HEK293T (cell line): ENCODE measurements around the gene PPIP5K1.

Experiments
- CTBP1 ChIP-seq: fragments of 450-650 bp; IDR thresholded peaks from 2 replicates; pipeline ENCODE4 v1.6.1; 2016; ENCODE audit warnings: borderline replicate concordance
- FOXA1 ChIP-seq: fragments of 450-650 bp; IDR thresholded peaks from 2 replicates; pipeline ENCODE4 v1.6.1; 2016; ENCODE audit warnings: mild to moderate bottlenecking
- FOXK2 ChIP-seq: fragments of 450-650 bp; IDR thresholded peaks from 2 replicates; pipeline ENCODE4 v1.6.1; 2016; ENCODE audit warnings: mild to moderate bottlenecking
- FOXM1 ChIP-seq: fragments of 450-650 bp; IDR thresholded peaks from 2 replicates; pipeline ENCODE4 v1.6.1; 2017; ENCODE audit warnings: mild to moderate bottlenecking, borderline replicate concordance
- HDGF ChIP-seq: fragments of 450-650 bp; IDR thresholded peaks from 2 replicates; pipeline ENCODE4 v1.6.1; 2017; ENCODE audit warnings: antibody characterized with exemption, borderline replicate concordance
- SP1 ChIP-seq: fragments of 450-650 bp; IDR thresholded peaks from 2 replicates; pipeline ENCODE4 v1.6.1; 2017
- ZNF384 ChIP-seq: fragments of 450-650 bp; IDR thresholded peaks from 2 replicates; pipeline ENCODE4 v1.6.1; 2016
- TF ChIP-seq, protein P1 (sequence below): fragments of 450-650 bp; IDR thresholded peaks from 2 replicates; pipeline ENCODE4 v1.6.1; 2016

DNA sequence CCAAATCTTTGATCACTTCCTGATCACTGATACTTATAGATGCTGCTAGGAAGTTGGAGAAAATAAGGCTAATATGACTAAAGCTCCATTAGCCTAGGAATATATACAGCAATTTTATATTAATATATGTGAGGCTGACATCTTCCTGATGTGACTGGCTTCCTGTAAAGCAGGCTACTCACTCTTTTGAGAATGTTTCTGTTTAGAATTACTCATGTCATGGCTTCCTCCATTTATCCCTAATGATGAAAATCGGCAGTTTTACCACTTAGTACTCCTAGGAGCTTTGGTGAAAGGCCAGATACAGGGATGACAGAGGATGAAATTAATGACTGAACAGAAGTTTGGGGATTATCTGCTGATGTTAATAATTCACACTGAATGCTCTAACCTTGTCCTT, 76.5 kb downstream of the PPIP5K1 start:
- TF ChIP-seq, protein P1, sequence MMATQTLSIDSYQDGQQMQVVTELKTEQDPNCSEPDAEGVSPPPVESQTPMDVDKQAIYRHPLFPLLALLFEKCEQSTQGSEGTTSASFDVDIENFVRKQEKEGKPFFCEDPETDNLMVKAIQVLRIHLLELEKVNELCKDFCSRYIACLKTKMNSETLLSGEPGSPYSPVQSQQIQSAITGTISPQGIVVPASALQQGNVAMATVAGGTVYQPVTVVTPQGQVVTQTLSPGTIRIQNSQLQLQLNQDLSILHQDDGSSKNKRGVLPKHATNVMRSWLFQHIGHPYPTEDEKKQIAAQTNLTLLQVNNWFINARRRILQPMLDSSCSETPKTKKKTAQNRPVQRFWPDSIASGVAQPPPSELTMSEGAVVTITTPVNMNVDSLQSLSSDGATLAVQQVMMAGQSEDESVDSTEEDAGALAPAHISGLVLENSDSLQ = no peak
- TF ChIP-seq ZNF384 (no peak), CTBP1 (no peak), FOXK2 (no peak), FOXM1 (no peak), FOXA1 (no peak), SP1 (no peak), HDGF (no peak)
